ENCODE data around the gene ATP6V0E2.

The ATP6V0E2 gene

DNA sequence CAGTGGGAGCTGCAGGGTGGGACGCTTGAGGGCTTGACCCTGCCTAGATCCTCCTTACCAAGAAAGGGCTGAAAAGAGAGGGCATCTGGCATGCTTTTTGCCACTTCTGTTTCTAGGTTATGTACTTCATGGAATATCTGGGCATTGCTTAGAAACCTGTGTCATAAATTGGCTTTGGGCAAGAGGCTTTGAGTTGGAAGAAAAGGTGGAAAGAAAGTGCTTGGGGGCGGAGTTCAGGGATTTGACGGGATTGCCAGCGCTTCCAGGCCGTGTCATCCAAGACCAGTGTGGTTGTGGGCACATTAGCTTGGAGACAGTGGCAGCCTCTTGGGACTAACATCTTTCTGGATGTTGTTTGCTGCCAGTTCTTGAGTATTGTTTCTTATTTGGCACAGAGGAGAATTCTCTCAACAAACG, 34.8 kb upstream of the ATP6V0E2 start:
- DNase-seq, result peak; percentile 40

DNA sequence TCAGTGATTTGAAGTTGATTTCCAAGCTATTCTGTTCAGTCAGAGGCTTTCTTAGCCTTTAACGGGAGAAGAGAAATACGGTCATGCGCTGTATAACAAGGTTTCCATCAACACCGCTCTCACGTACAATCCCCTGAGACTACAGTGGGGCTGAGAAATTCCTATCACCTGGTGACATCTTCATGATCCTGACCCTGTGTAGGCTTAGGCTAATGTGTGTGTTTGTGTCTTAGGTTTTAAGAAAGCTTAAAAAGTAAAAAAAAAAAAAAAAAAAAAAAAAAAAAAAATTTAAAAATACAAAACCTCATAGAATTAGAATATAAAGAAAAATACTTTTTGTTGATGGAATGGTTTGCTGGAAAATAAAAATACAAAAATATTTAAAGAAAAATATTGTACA, 33.8 kb upstream of the ATP6V0E2 start:
- no peak for DNase-seq

GRCh38 chr7:149843566-149843965, 30.2 kb upstream of the ATP6V0E2 start:
- no peak for DNase-seq

DNA sequence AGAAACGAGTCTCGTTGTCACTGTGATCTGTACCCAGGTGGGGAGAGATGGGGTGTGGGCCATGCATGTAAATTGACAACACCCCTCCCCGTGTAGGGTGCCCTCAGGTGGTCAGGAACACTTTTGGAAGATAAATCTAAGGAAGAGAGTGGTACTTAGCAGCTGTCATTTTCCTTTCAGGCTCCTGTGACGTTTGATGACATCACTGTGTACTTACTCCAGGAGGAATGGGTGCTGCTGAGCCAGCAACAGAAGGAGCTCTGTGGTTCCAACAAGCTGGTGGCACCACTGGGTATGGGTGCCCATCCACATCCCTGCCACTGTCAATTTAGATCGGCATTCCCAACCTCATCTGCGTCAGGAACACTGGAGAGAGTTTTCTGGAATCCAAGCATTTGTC, 29.3 kb upstream of the ATP6V0E2 start:
- DNase-seq, result no peak

- no peak for DNase-seq
These were observed 28.4 kb upstream of the ATP6V0E2 start for GRCh38 chr7:149845257-149845980.

- DNase-seq, result no peak
These were observed 27.7 kb upstream of the ATP6V0E2 start for GRCh38 chr7:149846021-149846420.

DNA sequence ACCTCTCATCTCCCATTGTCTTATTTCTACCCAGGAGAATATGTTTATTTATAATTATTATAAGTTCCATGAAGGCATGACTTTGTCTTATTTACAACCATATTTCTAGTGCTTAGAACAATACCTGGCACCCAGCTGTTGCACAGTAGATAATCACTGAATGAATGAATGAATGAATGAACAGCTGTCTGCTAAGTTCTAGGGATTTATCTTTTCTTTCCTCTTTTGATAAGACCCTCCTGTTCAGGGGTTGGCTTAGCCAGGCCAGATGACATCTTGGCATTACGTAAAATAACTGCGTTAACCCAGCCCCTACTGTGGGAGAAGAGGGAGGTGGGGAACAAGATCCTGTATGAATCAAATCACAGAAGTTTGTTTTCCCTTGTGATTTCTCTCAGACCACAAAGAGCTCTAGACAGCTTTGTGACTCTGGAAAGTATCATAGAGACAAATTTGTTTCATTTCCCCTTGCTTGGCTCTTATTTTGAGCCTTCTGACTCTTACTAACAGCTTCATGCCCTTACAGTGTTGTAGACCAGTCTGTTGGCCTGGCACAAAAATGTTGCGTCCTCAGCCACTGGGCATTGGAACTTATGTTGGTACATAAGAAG, 27.2 kb upstream of the ATP6V0E2 start:
- no peak for DNase-seq

DNA sequence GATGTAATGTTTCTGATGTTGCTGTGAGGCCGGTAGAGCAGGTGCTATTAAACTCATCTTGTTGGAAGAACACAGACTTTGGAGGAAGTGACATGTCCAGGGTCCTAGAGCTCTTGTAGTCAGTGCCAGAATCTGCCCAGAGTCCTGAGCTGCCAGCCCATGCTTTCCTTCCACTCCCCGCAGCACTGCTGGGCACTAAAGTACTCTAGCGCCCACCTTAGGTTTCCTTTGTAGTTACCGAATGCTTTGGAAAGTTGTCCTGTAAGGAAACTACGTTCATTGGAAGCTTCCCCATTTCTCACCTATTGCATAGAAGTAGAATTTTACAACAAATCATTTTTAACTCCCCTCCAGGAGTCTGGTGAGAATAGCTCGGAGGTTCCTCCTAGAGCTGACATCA, 24.6 kb upstream of the ATP6V0E2 start:
- no peak for DNase-seq

GRCh38 chr7:149850007-149850594, 23.7 kb upstream of the ATP6V0E2 start:
- DNase-seq, result no peak

GRCh38 chr7:149850716-149851115, 23.1 kb upstream of the ATP6V0E2 start:
- no peak for DNase-seq

DNA sequence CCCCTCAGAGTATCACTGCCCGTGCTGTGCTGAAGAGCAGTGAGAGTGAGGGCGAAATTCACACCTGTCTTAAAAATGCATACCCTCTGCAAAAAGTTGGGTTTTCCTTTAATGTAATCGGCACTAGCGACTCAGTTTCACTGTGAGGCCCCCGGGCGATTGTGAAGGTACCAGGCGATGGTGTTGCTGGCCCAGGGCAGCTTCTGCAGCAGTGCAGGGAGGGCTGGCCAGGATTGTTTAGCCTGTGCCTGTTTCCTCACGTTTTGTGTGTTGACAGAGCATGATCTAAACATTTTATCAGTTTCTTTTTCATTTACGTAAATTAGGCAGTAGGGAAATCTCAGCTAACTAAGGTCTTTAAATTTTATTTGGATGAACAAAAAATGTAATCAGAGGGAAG, 22.3 kb upstream of the ATP6V0E2 start:
- DNase-seq, result no peak

GRCh38 chr7:149853157-149853556, 20.6 kb upstream of the ATP6V0E2 start:
- DNase-seq, result no peak

DNA sequence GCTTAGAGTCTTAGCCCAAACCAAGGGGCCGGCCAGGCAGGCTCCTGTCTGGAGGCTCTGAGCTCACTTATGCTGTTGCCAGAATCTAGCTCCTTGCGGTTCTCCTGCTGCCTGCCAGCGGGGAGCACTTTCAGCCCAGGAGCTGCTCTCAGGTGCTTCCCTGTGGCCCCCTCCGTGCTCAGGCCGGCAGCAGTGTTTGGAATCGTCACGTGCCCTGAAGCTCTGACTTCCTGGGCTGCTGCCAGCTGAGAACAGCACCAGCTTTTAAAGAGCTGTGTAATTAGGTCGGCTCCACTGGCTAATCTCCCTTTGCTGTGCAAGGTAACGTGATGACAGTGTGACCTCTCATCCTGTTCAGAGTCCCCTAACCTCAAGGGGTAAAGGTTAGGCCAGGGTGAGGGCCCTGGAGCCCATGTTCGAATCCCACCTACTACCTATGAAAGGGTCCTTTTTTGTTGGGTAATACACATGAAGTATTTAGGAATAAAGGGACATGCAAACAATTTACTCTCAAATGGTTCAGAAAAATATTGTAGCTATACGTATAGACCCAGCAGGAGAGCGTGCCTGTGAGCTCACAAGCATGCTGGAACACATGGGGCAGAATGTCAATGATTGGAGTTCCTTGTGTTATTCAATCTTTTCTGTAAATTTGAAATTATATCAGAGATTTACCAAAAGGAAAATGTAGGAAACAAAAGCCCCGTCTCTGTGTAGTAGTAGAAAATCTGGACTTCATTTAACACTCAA, 19.0 kb upstream of the ATP6V0E2 start:
- peak; percentile 93 for DNase-seq

DNA sequence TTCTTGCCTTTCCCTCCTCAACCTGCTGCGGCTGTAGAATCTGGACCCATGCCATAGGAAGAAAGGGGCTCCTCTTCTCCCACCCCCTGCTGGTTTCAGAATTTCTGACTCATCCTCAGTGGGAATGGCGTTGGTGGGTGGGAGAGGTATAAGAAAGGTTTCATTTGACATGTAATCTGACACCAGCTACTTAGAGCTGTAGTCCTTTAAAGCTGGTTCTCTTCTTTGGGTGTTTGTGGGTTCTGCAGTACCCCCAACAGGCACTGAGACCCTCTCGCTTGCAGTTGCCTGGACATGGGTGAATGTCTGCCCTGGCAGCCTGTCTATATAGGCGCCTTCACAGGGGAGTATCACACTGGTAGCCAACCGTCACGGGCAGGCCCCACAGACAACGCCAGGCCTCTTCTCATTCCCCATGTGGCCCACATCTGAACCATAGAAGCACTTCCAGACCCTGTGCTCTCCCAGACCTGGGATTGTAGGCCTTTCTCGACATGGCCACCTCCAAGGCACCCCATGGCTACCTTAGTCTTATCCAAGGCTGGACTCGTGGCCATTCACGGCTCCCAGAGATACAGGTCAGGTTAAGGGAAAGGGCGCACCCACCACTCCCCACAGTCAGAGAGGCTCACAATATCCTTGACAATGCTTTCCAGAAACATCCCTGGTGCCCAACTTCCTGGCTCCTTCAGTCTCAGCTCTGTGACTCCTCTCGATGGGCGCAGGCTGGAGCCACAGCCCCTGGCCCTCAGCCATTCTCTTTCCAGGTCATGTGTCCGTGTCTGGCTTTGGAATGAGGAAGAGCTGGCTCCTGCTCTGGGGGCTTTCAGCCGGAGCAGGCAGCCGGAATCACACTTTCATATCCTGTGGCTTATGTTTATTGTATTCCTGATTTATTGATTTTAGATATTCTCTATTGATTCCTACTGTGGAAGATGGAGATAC, 18.1 kb upstream of the ATP6V0E2 start:
- peak; percentile 32 for DNase-seq

DNA sequence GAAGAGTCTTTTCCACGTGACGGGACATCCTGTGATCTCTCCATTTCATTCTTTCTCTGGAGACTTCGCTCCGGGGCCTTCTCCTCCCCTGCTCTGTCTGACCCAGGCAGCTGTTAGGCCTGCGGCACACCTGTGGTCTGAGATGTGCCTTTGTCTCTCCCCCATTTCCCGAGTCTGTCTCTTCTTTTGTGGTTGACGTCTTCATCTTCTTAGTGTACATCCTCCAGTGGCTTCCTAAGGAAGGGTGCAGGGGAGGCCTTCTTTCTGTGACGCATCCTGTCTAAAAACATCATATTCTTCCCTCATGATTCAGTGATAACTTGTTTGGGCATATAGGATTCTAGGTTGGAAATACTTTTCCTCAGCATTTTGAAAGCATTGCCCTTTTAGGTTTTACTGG, 17.2 kb upstream of the ATP6V0E2 start:
- no peak for DNase-seq

DNA sequence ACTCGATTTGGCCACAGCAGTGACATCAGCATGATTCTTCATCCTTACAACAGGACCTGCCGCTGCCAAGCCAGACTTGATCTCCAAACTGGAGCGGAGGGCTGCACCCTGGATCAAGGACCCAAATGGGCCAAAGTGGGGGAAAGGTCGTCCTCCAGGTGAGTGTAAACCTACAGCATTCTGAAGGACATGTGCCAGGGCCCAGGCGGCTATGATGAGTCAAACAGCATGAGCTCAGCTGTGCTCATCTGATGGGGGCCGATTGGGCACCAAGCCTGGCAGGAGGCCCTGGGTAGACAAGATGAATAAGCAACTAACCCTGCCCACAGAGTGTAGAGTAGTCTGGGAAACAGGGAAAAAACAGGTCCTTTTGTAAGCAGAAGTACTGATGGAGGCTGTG, 14.4 kb upstream of the ATP6V0E2 start:
- no peak for DNase-seq

- no peak for DNase-seq
These were observed 13.9 kb upstream of the ATP6V0E2 start for GRCh38 chr7:149859876-149860275.

DNA sequence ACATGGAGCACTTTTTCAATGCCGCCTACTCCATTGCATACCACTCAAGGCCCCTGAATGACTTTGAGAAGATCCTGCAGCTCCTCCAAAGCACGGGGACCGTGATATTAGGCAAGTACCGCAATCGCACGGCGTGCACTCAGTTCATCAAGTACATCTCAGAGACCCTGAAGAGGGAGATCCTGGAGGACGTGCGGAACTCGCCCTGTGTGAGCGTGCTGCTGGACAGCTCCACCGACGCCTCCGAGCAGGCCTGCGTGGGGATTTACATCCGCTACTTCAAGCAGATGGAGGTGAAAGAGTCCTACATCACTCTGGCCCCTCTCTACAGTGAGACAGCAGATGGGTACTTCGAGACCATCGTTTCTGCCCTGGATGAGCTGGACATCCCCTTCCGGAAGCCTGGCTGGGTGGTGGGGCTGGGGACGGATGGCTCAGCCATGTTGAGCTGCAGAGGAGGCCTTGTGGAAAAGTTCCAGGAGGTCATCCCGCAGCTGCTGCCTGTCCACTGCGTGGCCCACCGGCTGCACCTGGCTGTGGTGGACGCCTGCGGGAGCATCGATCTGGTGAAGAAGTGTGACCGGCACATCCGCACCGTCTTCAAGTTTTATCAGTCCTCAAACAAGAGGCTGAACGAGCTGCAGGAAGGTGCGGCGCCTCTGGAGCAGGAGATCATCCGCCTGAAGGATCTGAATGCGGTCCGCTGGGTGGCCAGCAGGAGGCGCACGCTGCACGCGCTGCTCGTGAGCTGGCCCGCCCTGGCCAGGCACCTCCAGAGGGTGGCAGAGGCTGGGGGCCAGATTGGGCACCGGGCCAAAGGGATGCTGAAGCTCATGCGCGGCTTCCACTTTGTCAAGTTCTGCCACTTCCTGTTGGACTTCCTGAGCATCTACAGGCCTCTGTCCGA, 12.7 kb upstream of the ATP6V0E2 start:
- no peak for DNase-seq

DNA sequence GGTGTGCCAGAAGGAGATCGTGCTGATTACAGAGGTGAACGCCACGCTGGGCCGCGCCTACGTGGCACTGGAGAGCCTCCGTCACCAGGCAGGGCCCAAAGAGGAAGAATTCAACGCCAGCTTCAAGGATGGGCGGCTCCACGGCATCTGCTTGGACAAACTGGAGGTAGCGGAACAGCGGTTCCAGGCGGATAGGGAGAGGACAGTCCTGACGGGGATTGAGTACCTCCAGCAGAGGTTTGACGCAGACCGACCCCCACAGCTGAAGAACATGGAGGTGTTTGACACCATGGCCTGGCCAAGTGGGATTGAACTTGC, 12.1 kb upstream of the ATP6V0E2 start:
- DNase-seq, result no peak

DNA sequence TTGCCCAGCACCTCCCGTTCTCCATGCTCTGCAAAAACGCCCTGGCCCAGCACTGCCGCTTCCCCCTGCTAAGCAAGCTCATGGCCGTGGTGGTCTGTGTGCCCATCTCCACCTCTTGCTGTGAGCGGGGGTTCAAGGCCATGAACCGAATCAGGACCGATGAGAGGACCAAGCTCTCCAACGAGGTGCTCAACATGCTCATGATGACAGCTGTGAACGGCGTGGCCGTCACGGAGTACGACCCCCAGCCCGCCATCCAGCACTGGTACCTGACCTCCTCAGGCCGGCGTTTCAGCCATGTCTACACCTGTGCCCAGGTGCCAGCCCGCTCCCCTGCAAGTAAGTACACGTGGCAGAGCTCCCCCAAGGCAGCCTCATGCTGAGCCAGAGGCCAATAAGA, 11.6 kb upstream of the ATP6V0E2 start:
- no peak for DNase-seq

GRCh38 chr7:149863500-149863899, 10.3 kb upstream of the ATP6V0E2 start:
- no peak for DNase-seq

DNA sequence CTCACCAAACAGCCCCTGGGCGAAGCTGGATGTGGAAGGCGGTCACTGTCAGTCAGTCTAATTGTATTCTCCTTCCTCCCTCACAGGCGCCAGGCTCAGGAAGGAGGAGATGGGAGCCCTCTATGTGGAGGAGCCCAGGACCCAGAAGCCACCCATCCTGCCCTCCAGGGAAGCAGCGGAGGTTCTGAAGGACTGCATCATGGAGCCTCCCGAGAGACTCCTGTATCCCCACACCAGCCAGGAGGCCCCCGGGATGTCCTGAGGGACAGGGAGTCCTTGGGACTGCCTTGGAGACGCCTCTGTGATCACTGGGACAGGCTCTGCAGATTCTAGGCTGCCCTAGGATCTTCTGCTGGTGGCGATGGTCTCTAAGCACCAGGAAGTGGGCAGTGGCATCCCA, 9.7 kb upstream of the ATP6V0E2 start:
- no peak for DNase-seq
